GM21528 (cell line): ENCODE measurements around the gene PTPRK.

Experiments used
- ATAC-seq: cut with Tn5 transposase; IDR thresholded peaks from one replicate; pipeline ENCODE4 v1.9.1; 2021; ENCODE audit warnings: mild to moderate bottlenecking, moderate library complexity; ENCODE audit not compliant: unreplicated experiment, low FRiP score

PTPRK gene

DNA sequence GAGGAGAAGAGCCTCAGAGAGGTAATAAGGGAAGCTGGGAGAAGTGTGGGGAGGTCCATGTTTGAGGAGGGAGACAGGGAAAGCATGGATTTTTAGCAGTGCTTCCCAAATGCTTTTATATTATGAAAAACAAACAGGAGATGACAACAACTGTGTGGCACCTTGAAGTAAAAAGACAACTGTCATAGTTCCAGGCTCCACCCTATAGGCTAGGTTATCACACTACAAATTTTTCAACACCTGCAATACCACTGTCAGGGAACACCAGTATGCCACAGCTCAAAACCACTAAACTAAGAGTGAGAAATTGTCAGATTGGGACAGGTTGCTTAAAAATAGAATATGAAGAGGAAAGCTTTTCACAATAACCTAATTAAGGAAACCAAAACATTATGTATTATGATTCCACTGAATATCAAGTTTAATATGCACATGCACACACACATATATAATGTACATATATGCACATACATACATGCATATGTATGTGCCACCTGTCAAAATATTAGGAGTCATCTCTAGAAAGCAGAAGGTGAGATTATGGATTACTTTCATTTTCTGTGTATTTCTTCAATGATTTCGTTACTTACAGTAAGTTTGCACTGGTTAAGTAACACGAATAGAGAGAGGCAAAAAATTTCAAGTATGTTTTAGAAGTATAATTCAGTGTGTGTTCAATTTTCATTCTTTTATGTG, 261.2 kb downstream of the PTPRK start:
- peak; percentile 95 for ATAC-seq

DNA sequence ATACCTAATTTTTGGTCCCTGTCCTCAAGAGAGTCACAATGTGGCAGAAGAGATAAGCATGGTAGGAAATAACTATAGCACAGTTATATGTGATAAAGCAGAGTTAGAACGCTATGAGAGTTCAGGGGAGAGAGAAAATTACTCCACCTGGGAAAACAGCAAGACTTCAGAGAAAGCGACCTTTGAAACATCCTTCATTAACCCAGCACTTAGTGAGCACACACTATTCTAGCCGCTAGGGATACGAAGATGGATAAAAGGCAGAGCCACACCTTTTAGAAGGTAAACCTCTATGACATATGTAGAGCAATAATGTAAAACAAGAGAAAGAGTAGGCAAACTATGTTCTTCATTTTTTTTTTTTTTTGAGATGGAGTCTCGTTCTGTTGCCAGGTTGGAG, 264.3 kb downstream of the PTPRK start:
- ATAC-seq: no peak

DNA sequence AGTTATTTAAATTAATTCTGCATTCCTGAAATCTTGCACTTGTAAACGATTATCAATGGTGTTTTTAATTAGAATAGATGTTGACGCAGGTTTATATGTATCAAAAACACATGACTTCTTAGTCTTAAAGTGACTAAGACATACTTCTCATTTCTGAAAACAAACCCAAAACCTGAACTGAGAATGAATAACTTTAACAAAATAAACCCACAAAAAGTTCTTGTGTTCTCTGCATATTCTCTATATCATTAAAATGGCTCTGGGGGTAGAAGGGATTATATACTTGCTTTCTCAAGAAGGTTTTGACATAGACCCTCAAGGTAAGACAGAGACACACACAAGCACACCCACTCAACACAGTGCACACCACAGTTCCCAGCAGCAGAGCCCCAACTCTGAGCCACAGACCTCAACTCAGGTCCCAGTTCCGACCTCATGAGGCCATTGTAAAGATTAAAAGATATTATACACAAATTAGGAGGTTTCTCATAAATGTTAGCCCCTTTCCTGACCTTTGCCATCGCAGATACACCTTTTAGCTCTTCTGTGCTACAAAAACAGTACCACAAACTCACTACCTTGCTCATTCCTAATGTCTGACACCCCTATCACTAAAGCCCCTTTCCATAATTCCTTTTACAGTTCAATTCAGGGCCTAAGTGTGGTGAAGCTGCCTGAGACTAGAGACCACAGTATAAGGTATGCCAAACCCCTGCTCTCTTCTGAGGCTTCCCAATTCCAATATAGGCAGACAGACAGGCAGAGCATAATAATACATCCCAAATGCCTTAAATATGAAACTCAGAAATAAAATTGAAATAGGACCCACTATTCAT, 267.8 kb downstream of the PTPRK start:
- ATAC-seq: no peak

DNA sequence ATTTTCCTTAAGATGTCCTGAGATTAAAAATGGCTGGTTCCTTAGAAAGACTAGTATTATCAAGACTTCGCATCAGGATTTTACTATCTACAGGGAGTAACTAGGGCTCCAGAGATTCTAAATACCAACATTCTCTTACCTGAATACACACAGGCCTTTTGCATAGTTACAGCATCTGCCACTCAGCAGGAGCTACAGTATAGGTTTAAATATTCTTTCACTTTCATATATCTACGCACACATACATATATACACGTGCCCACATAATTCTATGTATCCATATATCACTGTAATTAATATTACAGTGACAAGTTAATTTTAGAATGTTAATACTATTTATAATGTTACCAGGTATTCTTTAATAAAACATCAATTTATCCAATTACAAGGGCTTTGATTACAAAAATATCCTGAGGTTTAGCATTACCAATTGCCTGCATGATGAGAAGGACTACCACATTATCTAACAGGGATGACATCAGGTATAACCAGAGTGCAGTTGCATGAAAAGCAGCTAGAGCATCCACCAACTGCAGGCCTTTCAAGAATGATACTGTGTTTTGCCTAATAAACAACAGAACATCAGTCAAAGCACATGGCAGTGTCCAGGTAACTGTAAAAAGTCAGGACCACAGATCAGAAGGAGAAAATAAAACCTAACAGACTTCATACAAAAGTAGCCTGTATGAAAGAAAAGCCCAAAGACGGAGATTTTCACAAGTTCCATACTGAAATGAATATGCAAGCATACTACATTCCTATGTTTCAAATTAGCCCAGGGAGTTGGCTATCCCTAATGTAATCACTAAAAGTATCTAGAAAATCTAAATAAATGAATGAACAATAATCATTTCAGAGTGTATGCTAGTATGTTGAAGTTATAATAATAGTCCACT, 268.7 kb downstream of the PTPRK start:
- ATAC-seq: no peak

DNA sequence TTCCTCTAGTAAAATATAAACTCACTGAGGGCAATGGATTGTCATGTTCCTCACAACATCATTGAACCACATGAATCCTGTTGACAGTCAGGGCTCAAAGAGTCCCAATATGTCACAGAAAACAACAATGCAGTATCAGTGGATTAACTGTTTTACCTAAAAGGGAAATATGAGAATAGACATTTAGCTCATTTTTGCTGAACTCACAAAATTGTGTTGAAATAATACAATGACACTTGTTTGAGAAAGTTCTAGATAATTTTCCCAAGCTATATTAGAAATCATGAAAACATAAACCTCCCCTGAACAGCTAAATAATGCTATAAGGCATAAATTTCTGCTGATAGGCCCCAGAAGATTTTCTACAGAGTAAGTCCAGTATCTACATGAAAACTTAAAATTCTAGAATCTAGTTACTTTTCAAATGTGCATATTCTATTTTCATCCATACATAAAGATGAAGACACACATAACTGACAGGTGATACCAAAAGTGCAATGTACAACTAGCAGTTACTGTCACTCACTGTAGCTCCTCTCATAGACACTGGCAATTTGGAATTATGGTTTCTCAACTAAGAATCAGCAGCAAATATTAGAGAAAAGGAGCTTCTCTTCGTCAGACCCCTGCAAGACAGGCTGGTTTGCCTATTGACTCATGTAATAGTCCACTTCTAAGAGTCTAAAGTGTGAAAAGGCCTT, 269.9 kb downstream of the PTPRK start:
- ATAC-seq: no peak

DNA sequence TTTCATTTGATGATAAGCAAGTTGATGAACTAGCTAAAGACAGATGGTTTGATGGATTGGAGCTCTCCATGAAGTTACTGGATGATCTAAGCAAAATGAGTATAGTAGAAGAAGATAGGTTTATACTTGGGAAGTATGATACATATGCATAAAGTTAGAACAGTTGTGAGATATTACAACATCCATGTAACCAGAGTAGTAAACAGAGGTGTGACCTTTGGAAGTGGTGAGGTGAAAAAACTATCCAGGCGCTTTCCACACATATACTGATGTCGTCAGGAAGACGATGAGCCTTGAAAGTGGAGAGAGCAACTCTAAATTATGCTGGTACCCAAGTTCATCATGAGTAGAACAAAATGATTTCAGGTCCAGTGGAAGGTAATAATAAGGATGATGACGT, 271.0 kb downstream of the PTPRK start:
- ATAC-seq: no peak

DNA sequence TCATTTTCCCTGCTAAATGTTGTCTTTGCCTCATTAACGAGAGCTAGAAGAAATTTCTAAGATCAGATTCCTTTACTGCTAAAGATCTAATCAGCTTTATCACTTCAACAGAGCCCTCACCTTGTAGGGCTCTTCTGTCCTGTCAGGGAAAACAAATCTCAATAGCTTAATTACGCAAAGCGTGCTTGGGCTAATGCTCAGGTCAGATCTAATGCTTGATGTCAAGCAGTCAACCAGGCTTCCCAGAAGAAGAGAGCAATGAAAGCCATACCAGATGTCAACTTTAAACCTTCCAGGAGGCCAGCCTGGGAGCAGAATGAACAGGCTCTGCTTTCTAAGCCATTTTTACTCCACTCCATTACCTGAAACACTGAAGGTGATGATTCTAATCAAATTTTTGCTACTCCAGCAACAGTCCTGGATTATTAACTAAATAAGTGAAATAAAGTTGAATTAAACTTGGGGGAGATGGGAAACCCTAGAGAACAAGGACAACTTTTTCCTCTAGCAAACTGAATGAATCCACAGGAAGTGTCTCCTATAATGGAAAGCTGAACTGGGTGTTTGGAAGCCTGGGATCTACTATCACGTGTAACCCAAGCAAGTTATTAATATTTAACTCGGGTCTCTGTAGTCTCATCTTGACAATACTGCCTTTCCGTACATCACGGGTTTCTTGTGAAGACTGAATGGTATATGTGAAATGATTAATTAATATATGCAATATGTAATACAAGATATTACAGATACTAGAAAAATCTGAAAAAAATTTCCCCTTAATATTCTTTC, 273.7 kb downstream of the PTPRK start:
- no peak for ATAC-seq

DNA sequence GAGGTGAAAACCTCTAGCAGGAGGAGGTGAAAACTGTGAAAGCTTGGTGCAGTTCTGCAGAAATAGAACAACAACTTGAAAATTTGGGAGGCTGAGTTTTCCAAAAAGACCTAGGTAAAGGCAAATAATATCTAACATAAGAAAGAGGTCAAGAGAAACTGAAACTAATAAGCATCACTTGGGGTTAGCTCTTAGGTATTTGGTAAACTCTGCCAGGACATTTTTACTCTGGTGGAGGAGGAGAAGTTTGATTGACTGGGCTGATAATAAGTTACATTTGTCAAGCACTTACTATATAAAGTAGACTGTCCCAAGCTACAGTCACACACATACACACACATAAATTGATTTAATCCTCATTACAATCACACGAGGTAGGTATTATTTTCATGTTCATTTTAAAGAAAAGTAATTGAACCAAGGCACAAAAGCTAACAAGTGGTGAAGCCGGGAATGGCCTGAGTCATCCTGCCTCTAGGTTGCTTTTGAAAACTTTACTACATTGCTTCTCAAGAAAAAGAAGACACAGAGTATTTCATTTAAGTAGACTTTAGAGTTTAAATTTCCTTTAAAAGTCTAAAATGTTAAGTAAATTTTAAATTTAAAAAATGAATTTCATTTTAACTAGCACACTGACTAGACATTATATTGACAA, 275.5 kb downstream of the PTPRK start:
- no peak for ATAC-seq

DNA sequence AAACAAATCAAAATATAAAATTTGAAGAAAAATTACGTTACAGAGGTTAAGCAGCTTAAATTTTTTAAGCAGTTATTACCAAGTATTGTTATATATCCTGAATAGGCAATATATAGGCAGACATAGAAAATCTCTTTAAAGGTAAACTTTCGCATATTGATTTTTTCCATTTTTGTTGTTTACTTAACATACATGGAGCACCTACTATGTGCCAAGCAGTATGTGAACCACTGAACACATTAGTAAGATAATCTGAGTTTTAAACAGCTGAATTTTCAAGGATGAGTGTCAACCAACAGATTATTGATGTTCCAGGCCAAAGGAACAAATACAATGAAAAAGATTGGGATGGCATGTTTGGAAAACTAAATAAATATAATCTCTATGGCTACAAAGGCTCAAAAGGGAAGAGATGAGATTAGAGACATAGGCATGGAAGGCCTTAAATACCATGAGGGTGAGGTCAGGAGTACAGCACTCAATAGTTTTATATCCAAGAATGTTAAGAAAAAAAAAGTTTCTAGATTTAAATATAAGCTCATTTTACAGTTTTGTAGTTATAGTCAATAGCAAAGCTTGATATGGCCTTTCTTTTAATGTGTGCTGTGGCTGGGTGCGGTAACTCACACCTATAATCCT, 277.5 kb downstream of the PTPRK start:
- ATAC-seq: no peak

DNA sequence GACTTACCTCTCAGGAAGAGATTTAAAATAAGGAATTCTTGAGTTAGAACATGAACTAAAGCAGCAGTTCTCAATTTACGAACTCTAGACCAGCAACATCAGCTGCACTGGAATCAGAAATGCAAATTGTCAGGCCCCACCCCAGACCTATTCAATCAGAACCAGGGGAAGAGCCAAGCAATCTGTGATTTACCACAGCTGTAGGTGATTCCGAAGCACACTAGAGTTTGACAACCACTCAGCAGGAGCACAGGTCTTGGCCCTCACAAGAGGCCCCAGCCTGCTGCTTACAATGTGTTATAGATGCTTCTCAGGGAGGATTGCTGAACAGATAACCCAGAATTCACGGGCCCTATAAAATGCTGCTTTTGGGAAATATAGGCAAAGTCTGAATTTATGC, 279.2 kb downstream of the PTPRK start:
- ATAC-seq: peak; percentile 55

DNA sequence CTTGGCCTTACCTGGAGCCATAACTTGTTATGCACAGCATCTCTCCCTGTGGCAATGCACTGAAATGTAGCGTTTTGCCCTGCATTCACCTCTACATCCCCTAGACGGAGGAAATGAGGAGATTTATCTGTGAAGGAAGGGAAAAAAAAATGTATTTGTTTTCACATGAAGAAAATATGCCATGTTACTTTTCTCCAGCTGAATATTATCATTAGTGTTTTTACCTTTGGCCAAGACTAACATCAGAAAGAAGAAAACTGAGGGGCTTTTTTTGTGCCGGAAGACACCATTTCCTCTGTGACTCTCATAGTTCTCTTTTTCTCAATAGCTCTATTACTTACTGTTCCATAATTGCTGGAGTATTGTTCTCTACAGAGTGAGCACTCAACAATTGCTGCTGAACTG, 280.4 kb downstream of the PTPRK start:
- ATAC-seq: peak; percentile 76

DNA sequence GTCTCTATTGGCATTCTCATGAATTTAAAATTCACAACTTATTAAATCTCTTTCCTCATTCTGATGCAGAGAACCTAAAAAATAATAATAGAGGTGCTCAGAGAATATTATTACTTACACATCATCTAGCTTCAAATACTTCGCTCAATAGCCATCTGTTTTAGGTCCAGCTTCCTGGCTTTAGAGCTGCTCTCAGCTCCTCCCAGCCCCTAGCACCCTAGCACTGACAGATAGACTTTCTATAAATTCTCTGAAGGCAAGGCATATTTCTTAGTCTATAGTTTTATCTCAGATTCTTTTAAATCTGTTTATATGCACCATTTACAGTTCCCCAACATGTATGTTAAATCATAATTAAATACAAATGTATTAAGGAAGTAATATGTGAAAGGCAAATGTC, 281.3 kb downstream of the PTPRK start:
- no peak for ATAC-seq

DNA sequence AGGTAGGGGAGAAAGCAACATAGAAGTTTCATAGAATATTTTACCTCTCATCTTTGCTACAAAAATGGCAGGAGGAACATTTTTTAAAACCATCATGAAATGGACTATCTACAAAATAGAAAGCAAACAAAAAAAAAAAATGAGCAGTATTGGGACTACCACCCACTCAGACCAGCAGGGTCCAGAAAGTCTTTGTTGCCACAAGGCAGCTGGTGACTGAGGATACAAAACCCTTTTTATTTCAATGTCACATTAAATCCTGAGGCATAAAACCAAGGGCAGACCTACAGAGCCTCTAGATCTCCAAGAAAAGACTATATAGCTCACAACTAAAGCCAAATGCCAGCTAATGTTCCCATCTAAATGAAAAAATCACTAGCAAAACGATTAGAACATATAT, 282.2 kb downstream of the PTPRK start:
- no peak for ATAC-seq

DNA sequence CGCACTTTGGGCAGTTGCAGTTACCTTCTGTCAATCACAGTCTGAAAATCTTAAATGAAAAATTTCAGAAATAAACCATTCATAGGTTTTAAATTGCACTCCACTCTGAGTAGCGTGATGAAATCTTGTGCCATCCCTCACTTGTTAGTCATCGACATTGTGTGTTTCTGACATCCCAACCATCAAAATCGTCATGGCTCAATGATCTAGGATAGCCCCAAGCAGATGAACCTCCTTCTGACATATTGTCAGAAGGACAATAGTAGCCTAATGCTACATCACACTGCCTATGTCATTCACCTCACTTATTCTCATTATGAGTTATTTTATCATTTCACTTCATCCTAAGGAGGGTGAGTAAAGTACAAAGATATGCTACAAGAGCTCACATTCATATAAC, 284.8 kb downstream of the PTPRK start:
- ATAC-seq: no peak

DNA sequence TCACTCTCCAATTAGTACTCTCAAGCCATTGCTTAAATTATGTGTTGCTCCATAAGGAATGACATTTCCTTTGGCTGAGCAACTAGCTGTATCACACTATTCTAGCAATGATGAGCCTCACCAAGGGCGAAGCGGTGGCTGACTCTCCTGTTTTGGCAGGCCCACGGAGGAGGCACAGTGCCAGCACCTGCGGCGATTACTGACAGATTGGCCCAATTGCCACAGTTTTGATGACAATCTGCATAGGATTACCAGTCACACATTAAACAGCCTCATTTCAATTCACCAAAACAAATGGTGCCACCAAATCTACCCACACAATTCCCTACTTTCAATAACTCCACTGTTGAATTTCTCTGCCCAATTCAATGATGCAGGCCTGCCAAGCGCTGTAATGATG, 286.9 kb downstream of the PTPRK start:
- no peak for ATAC-seq

DNA sequence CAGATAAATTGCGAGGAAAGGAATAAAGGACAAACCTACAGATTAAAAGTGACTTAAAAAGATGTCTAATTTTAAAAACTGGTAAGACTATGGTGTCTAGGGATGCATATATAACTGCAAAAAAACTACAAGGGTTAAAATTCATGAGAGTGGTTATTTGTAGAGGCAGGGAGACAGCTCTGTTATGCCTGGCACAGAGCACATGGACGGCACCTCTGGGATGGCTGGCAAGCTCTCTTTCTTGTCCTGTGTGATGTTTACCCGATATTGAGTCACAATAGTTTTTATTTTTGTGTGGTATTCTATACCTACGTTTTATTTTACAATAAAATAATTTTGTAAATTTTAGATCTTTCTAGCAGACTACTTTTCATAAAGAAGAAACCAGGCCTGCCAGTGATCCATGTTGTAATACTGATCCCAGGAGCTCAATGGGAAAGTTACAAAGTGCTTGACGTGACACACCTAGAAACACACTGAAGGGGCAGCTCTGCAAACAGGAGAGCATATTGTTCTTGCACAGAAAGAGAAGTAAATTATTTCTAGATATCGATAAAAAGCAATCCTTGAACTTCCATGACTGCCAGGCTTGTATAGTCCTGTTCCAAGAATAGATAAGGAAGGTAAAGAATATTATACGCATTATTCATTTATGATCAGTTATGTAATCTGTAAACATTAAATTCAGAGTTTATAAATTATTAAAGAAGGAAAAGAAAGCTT, 290.0 kb downstream of the PTPRK start:
- ATAC-seq: no peak

DNA sequence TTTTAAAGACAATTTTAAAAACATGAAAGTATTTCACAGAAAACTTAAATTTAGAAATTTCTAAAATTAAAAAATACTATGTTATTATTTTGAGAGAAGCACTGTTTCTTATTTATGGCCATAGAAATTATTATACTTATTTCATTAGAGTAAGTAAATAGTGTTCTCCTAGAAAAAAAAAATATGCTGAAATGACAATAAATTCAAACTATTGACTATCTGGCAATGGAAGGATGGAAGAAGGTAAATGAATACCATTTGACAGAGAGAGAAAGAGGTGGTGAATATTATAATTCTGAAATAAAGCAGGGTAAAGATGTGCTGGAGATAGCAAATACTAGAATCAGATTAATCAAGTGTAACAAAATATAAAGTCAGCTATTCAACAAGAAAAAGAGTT, 294.8 kb downstream of the PTPRK start:
- no peak for ATAC-seq

DNA sequence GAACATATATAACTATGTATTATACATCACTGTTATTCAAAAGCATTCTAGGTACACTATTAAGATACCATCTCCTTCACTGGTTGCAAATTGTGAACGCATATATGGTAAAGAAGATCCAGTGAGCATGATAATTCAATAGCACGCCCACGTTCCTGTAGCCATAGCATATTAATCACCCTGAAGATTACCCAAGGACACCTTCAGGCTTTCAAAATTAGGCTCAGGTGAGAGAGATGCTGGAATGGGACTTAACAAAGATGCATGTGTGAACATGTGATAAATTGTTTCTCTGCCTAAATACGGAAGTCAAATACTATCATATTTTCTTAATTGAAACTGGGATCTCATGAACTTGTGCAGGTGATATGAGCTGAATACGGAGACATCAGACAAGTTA, 303.5 kb downstream of the PTPRK start:
- no peak for ATAC-seq
